PC-9 (cell line): ENCODE results near the gene ARL8A. TPM values are rescaled to one million over a fixed set of nuclear protein-coding genes. Genes with fewer than 3 reads are reported as not detected.
"Not testable (repeated sequence)": the region's sequence is repeated elsewhere in the genome, so short reads cannot be mapped to it uniquely, and the experiment has no call there.

Experiments used
- BruUV-seq: library from RNA; stranded (reverse); fragments of 400-500 nt; replicated peaks from 2 replicates; lab custom pipeline; 2021; lab: Mats Ljungman, UMichigan
- CTCF ChIA-PET: fragments of 300-600 bp; sonication (Branson Sonifier 250); formaldehyde crosslinking; loops from one replicate; lab custom pipeline; 2022; ENCODE audit warnings: antibody characterized with exemption; lab: Charles Lee
- POLR2A ChIA-PET: fragments of 300-600 bp; sonication (Branson Sonifier 250); formaldehyde crosslinking; loops from one replicate; lab custom pipeline; 2022; ENCODE audit warnings: antibody characterized with exemption; ENCODE audit not compliant: unreplicated experiment; lab: Charles Lee
- DNase-seq, 2 experiments: peaks; one replicate each; pipeline versions ENCODE4 v3.0.0 to v3.0.0-alpha.2; 2015 to 2022; ENCODE audit warnings: mixed read lengths in 1 of 2
- H2AFZ ChIP-seq: fragments of 200-600 bp; sonication (generic); 2 replicates; pipeline ENCODE4 v1.8.1; 2017; ENCODE audit warnings: antibody characterized with exemption
- H3F3A ChIP-seq: fragments of 200-600 bp; sonication (generic); 2 replicates; pipeline ENCODE4 v1.8.1; 2017; ENCODE audit warnings: antibody characterized with exemption, mild to moderate bottlenecking, low read depth; ENCODE audit not compliant: insufficient read depth
- H3K27ac ChIP-seq: fragments of 200-600 bp; sonication (generic); 2 replicates; pipeline ENCODE4 v1.6.1; 2016; ENCODE audit warnings: mixed run types
- H3K27me3 ChIP-seq: fragments of 200-600 bp; sonication (generic); 2 replicates; pipeline ENCODE4 v1.6.1; 2016; ENCODE audit warnings: low read depth, mixed run types; ENCODE audit not compliant: insufficient read depth
- H3K36me3 ChIP-seq: fragments of 200-600 bp; sonication (generic); 2 replicates; pipeline ENCODE4 v1.6.1; 2016; ENCODE audit warnings: low read depth, mixed run types
- H3K4me1 ChIP-seq: fragments of 200-600 bp; sonication (generic); replicated peaks from 2 replicates; pipeline ENCODE4 v1.6.1; 2016; ENCODE audit warnings: mixed run types; ENCODE audit not compliant: insufficient read depth
- H3K4me2 ChIP-seq: fragments of 200-600 bp; sonication (generic); 2 replicates; pipeline ENCODE4 v1.6.1; 2017; ENCODE audit warnings: mixed run types
- H3K4me3 ChIP-seq: fragments of 200-600 bp; sonication (generic); 2 replicates; pipeline ENCODE4 v1.6.1; 2016; ENCODE audit warnings: mixed run types
- H3K79me2 ChIP-seq: fragments of 200-600 bp; sonication (generic); 2 replicates; pipeline ENCODE4 v1.6.1; 2017; ENCODE audit warnings: low read depth, mixed run types
- H3K9me2 ChIP-seq: fragments of 200-600 bp; sonication (generic); 2 replicates; pipeline ENCODE4 v1.8.1; 2017; ENCODE audit warnings: mild to moderate bottlenecking; ENCODE audit not compliant: insufficient read depth
- H3K9me3 ChIP-seq: fragments of 200-600 bp; sonication (generic); 2 replicates; pipeline ENCODE4 v1.8.1; 2016; ENCODE audit warnings: low read depth; ENCODE audit not compliant: insufficient read depth
- H4K20me1 ChIP-seq: fragments of 200-600 bp; sonication (generic); 2 replicates; pipeline ENCODE4 v1.8.1; 2017; ENCODE audit not compliant: insufficient read depth
- CTCF ChIP-seq: fragments of 200-600 bp; sonication (generic); conservative IDR thresholded peaks from 2 replicates; pipeline ENCODE4 v1.6.1; 2017; ENCODE audit warnings: mixed run types, antibody characterized with exemption, mild to moderate bottlenecking, moderate library complexity
- EZH2 ChIP-seq: fragments of 200-600 bp; sonication (generic); IDR thresholded peaks from 2 replicates; pipeline ENCODE4 v1.8.0; 2017; ENCODE audit warnings: antibody characterized with exemption, low read depth
- intact Hi-C: fragments of 100-400 bp; cut with micrococcal nuclease; formaldehyde crosslinking; loops from one replicate; pipeline ENCODE4 v1.10.0; 2022; ENCODE audit not compliant: unreplicated experiment
- total RNA-seq: library from RNA; stranded (reverse); gene quantifications from 2 replicates; pipeline ENCODE4 v1.2.3, GENCODE V29; 2021

Gene ARL8A
- total RNA-seq, 1 experiment from 2014 or later, result 42.6 TPM

GRCh38 chr1:202146993-202147392 lies 2.5 kb upstream of the ARL8A start:
- H3F3A ChIP-seq, result peaks cover 17% of the 10 kb centered on the region; the same call in 1 of the 2 replicates
- H3K9me3 ChIP-seq, result no peaks in the 10 kb centered on the region
- no peaks in the 10 kb centered on the region for H3K36me3 ChIP-seq
- no peak for DNase-seq
- ChIA-PET CTCF (interaction anchor here (0.6 kb wide), 2 partner anchors 24 to 302 kb away, joined by 3 to 5 read pairs; no protein-coding TSS in a partner anchor), POLR2A (no interaction called here)
- H3K9me2 ChIP-seq, result no peaks in the 10 kb centered on the region
- peaks cover 11% of the 10 kb centered on the region for H4K20me1 ChIP-seq
- H3K27me3 ChIP-seq, result no peaks in the 10 kb centered on the region
- intact Hi-C loops, result no loop called here
- BruUV-seq, result no TSS peak
- H3K27ac ChIP-seq, result no peak overlapping the region
- no peak overlapping the region for H2AFZ ChIP-seq
- H3K4me1 ChIP-seq, result peaks cover 15% of the 10 kb centered on the region
- TF ChIP-seq EZH2, result no peak
- H3K79me2 ChIP-seq, result peaks cover 20% of the 10 kb centered on the region
- H3K4me3 ChIP-seq, result no peak overlapping the region
- H3K4me2 ChIP-seq, result no peak overlapping the region

- Histone ChIP-seq H3K9me2 (no peaks in the 10 kb centered on the region), H3K36me3 (no peaks in the 10 kb centered on the region), H3K9me3 (no peaks in the 10 kb centered on the region), H3K79me2 (peaks cover 26% of the 10 kb centered on the region), H3K4me1 (peaks cover 15% of the 10 kb centered on the region), H3K4me3 (no peak overlapping the region), H2AFZ (no peak overlapping the region), H3F3A (peaks cover 17% of the 10 kb centered on the region; the same call in 1 of the 2 replicates), H4K20me1 (peaks cover 18% of the 10 kb centered on the region), H3K27me3 (no peaks in the 10 kb centered on the region), H3K4me2 (no peak overlapping the region), H3K27ac (no peak overlapping the region)
- intact Hi-C loops, result no loop called here
- DNase-seq, result no peak
- POLR2A ChIA-PET, result interaction anchor here (0.7 kb wide), 1 partner anchor 38 kb away, joined by 4 read pairs; no protein-coding TSS in a partner anchor
- no peak for TF ChIP-seq CTCF
- no peak for TF ChIP-seq EZH2
- CTCF ChIA-PET, result interaction anchor here (0.6 kb wide), 1 partner anchor 23 kb away, joined by 3 read pairs; no protein-coding TSS in a partner anchor
- no TSS peak for BruUV-seq
Observed at GRCh38 chr1:202146279-202146678, 1.7 kb upstream of the ARL8A start.

- H3K4me2 ChIP-seq, H3K27me3 ChIP-seq, H3K9me3 ChIP-seq, H3K9me2 ChIP-seq, BruUV-seq, H3K27ac ChIP-seq, H2AFZ ChIP-seq, H3K36me3 ChIP-seq, H3K4me3 ChIP-seq, intact Hi-C loops, CTCF ChIA-PET, DNase-seq: not testable (repeated sequence)
- peaks cover 23% of the 10 kb centered on the region for H4K20me1 ChIP-seq
- peaks cover 17% of the 10 kb centered on the region; the same call in 1 of the 2 replicates for H3F3A ChIP-seq
- peaks cover 32% of the 10 kb centered on the region for H3K79me2 ChIP-seq
- peaks cover 15% of the 10 kb centered on the region for H3K4me1 ChIP-seq
- POLR2A ChIA-PET, result interaction anchor here (0.7 kb wide), 1 partner anchor 38 kb away, joined by 4 read pairs; no protein-coding TSS in a partner anchor
Observed at GRCh38 chr1:202145744-202146140, 1.2 kb upstream of the ARL8A start.

- Histone ChIP-seq H3K4me1 (peaks cover 15% of the 10 kb centered on the region), H3K4me3 (peak overlapping the region; percentile 95), H3K9me3 (no peaks in the 10 kb centered on the region), H3K79me2 (peaks cover 37% of the 10 kb centered on the region), H3K27ac (no peak overlapping the region), H3K27me3 (no peaks in the 10 kb centered on the region), H3K4me2 (peak overlapping the region; percentile 95), H4K20me1 (peaks cover 28% of the 10 kb centered on the region), H3F3A (peaks cover 17% of the 10 kb centered on the region; the same call in 1 of the 2 replicates), H3K9me2 (no peaks in the 10 kb centered on the region), H2AFZ (peak overlapping the region; percentile 94), H3K36me3 (0 out of 2 replicates have a peak, but pooled peaks cover 8% of the 10 kb centered on the region)
- ChIA-PET POLR2A (interaction anchor here (0.7 kb wide), 1 partner anchor 39 kb away, joined by 4 read pairs; no protein-coding TSS in a partner anchor), CTCF (no interaction called here)
- BruUV-seq, result TSS peak; percentile 73
- DNase-seq, result no peak
- TF ChIP-seq EZH2 (no peak), CTCF (no peak)
- intact Hi-C loops, result no loop called here
Observed at GRCh38 chr1:202145068-202145743, 669 bp upstream of the ARL8A start.
